Measurements from ENCODE around the gene PAQR5.
"Not testable (repeated sequence)": the region's sequence is repeated elsewhere in the genome, so short reads cannot be mapped to it uniquely, and the experiment has no call there.

PAQR5 gene

GRCh38 chr15:69298697-69299441, at the start of gene PAQR5:
Gene PAQR5 (plus strand): TSS chr15:69298912. CDS start chr15:69360081, 61,169 bp downstream.
- peak; percentile 72 for DNase-seq (ENCODE audit: low spot score)

- peak; percentile 72 for DNase-seq (ENCODE audit: low spot score)
These were observed 45.6 kb upstream of the PAQR5 start for GRCh38 chr15:69253156-69253555.

- peak; percentile 30 for DNase-seq (ENCODE audit: low spot score)
These were observed 33.3 kb upstream of the PAQR5 start for GRCh38 chr15:69265347-69265955.

GRCh38 chr15:69271217-69271616, 27.5 kb upstream of the PAQR5 start:
- DNase-seq (ENCODE audit: low spot score): no peak

- no peak for DNase-seq (ENCODE audit: low spot score)
These were observed 26.6 kb upstream of the PAQR5 start for GRCh38 chr15:69272139-69272538.

GRCh38 chr15:69272891-69273290, 25.8 kb upstream of the PAQR5 start:
- no peak for DNase-seq (ENCODE audit: low spot score)

- DNase-seq (ENCODE audit: low spot score): no peak
These were observed 23.5 kb upstream of the PAQR5 start for GRCh38 chr15:69275074-69275670.

GRCh38 chr15:69275933-69276560, 22.7 kb upstream of the PAQR5 start:
- DNase-seq (ENCODE audit: low spot score): no peak

- DNase-seq (ENCODE audit: low spot score): no peak
These were observed 21.4 kb upstream of the PAQR5 start for GRCh38 chr15:69277316-69277715.

GRCh38 chr15:69279636-69280035, 19.1 kb upstream of the PAQR5 start:
- DNase-seq (ENCODE audit: low spot score): no peak

- DNase-seq (ENCODE audit: low spot score): no peak
These were observed 17.9 kb upstream of the PAQR5 start for GRCh38 chr15:69280783-69281182.

- no peak for DNase-seq (ENCODE audit: low spot score)
These were observed 16.5 kb upstream of the PAQR5 start for GRCh38 chr15:69282104-69282743.

GRCh38 chr15:69285834-69286233, 12.9 kb upstream of the PAQR5 start:
- no peak for DNase-seq (ENCODE audit: low spot score)

- DNase-seq (ENCODE audit: low spot score): no peak
These were observed 10.7 kb upstream of the PAQR5 start for GRCh38 chr15:69288011-69288410.

GRCh38 chr15:69288531-69289341, 10.0 kb upstream of the PAQR5 start:
- DNase-seq (ENCODE audit: low spot score): no peak

- no peak for DNase-seq (ENCODE audit: low spot score)
These were observed 9.2 kb upstream of the PAQR5 start for GRCh38 chr15:69289342-69290146.

- DNase-seq (ENCODE audit: low spot score): no peak
These were observed 8.2 kb upstream of the PAQR5 start for GRCh38 chr15:69290346-69291164.

- DNase-seq (ENCODE audit: low spot score): not testable (repeated sequence)
These were observed 7.1 kb upstream of the PAQR5 start for GRCh38 chr15:69291651-69292050.

- DNase-seq (ENCODE audit: low spot score): no peak
These were observed 5.8 kb upstream of the PAQR5 start for GRCh38 chr15:69292826-69293420.
